ENCODE data around the gene SPATA12. TPM values are rescaled to one million over a fixed set of nuclear protein-coding genes. Genes with fewer than 3 reads are reported as not detected.
A peak's percentile ranks its signal among the peaks of the same experiment; 100 is the strongest.
"Not testable (repeated sequence)": the region's sequence is repeated elsewhere in the genome, so short reads cannot be mapped to it uniquely, and the experiment has no call there.

The SPATA12 gene
- total and polyA plus RNA-seq, 7 donors, result 0.01 TPM; not detected in 6

- Histone ChIP-seq H3K27me3 (ENCODE audit: insufficient read depth in 3 of 3, low read length in 2 of 3) (peaks cover 0 to 17% (median 2%) of the 10 kb centered on the region in 3 donors), H3K27ac (no peak overlapping the region), H3K9me3 (no peaks in the 10 kb centered on the region), H3K4me3 (peak overlapping the region; percentile 87), H3K4me1 (no peaks in the 10 kb centered on the region), H3K36me3 (ENCODE audit: insufficient read depth in 1 of 2, low read depth in 1 of 2) (no peaks in the 10 kb centered on the region)
- no peak for TF ChIP-seq CTCF (IDR thresholded peaks at IDR 0.05)
- WGBS, 3 donors, result 10 to 18% (median 14%) methylated on average over 21 to 25 of the region's 25 CpGs
- ATAC-seq (peak in 1 of 4 donors; percentile 5), DNase-seq (no peak)
- intact Hi-C loops (cut with DNase I), result loop anchor here (2.0 to 10.0 kb wide), 2 partner anchors 83 to 85 kb away; no protein-coding TSS in a partner anchor
These were observed 19.0 kb downstream of the SPATA12 start for GRCh38 chr3:57079474-57079831.

GRCh38 chr3:57080171-57080570 is 19.7 kb downstream of the SPATA12 start:
- Histone ChIP-seq H3K9me3 (no peaks in the 10 kb centered on the region), H3K4me1 (no peaks in the 10 kb centered on the region), H3K4me3 (no peak overlapping the region), H3K36me3 (ENCODE audit: insufficient read depth in 1 of 2, low read depth in 1 of 2) (no peaks in the 10 kb centered on the region), H3K27ac (no peak overlapping the region), H3K27me3 (ENCODE audit: insufficient read depth in 3 of 3, low read length in 2 of 3) (peaks cover 0 to 13% (median 2%) of the 10 kb centered on the region in 3 donors)
- no peak for ATAC-seq
- intact Hi-C loops (cut with DNase I), result no loop called here
- 96 to 99% (median 98%) methylated on average over 4 of the region's 4 CpGs for WGBS, 3 donors
- no peak for TF ChIP-seq CTCF (IDR thresholded peaks at IDR 0.05)
- DNase-seq, result no peak

GRCh38 chr3:57081173-57081572 is 20.7 kb downstream of the SPATA12 start:
- DNase-seq (no peak), ATAC-seq (no peak)
- no peak for TF ChIP-seq CTCF (IDR thresholded peaks at IDR 0.05)
- no peak overlapping the region for H3K27ac ChIP-seq
- no peaks in the 10 kb centered on the region for H3K36me3 ChIP-seq (ENCODE audit: insufficient read depth in 1 of 2, low read depth in 1 of 2)
- H3K4me3 ChIP-seq, result no peak overlapping the region
- no peaks in the 10 kb centered on the region for H3K9me3 ChIP-seq
- H3K4me1 ChIP-seq, result no peaks in the 10 kb centered on the region
- intact Hi-C loops (cut with DNase I), result no loop called here
- peaks cover 0 to 13% (median 2%) of the 10 kb centered on the region in 3 donors for H3K27me3 ChIP-seq (ENCODE audit: insufficient read depth in 3 of 3, low read length in 2 of 3)
- 55 to 85% (median 84%) methylated on average over 3 of the region's 3 CpGs for WGBS, 3 donors

GRCh38 chr3:57082481-57082880 is 22.0 kb downstream of the SPATA12 start:
- Histone ChIP-seq H3K36me3 (ENCODE audit: insufficient read depth in 1 of 2, low read depth in 1 of 2) (no peaks in the 10 kb centered on the region), H3K27ac (no peak overlapping the region), H3K4me1 (no peaks in the 10 kb centered on the region), H3K4me3 (no peak overlapping the region), H3K27me3 (ENCODE audit: insufficient read depth in 3 of 3, low read length in 2 of 3) (peaks cover 0 to 3% (median 0%) of the 10 kb centered on the region in 3 donors), H3K9me3 (no peaks in the 10 kb centered on the region)
- TF ChIP-seq CTCF (IDR thresholded peaks at IDR 0.05), result no peak
- DNase-seq (no peak), ATAC-seq (no peak)
- 92 to 97% (median 94%) methylated on average over 6 of the region's 6 CpGs for WGBS, 3 donors
- intact Hi-C loops (cut with DNase I), result no loop called here

- DNase-seq; H3K4me3 ChIP-seq; H3K9me3 ChIP-seq; intact Hi-C loops (cut with DNase I); H3K36me3 ChIP-seq (ENCODE audit: insufficient read depth in 1 of 2, low read depth in 1 of 2); H3K27ac ChIP-seq; H3K4me1 ChIP-seq; H3K27me3 ChIP-seq (ENCODE audit: insufficient read depth in 3 of 3, low read length in 2 of 3); ATAC-seq: not testable (repeated sequence)
- WGBS, 3 donors, result 93 to 94% (median 93%) methylated on average over 16 of the region's 16 CpGs
These were observed 23.0 kb downstream of the SPATA12 start for GRCh38 chr3:57083266-57083995.

All from psoas muscle (tissue), 8 donors.